ENCODE data around the gene LUC7L2. TPM values are rescaled to one million over a fixed set of nuclear protein-coding genes. Genes with fewer than 3 reads are reported as not detected.

The LUC7L2 gene
- total and polyA plus RNA-seq, 10 of the 15 experiments (the other 5 are each of a cell fraction or from before 2014, with no cell fraction given) = 31.7 to 98.7 (median 68.6) TPM

Small RNA genes within 50 kb of the gene (small RNA-seq; reads per million reads assigned to genes)
- not detected for gene RNU6-206P
- gene RNU6-911P = not detected

Other genes with a start within 250 kb of the LUC7L2 start
- 2.8 and 3.4 TPM in 2 replicates for gene UBN2, start 128.7 kb upstream of the LUC7L2 start, total RNA-seq (2014; rRNA removed)
- gene UBN2, start 128.7 kb upstream of the LUC7L2 start, total RNA-seq (2014; rRNA removed; fragmentation: Illumina TruSeq; extraction: Trizol) = 4.0 and 4.3 TPM in 2 replicates
- 5.3 and 8.5 TPM in 2 replicates for gene UBN2, start 128.7 kb upstream of the LUC7L2 start, total RNA-seq (2021)
- 4.9 and 7.0 TPM in 2 replicates for gene UBN2, start 128.7 kb upstream of the LUC7L2 start, polyA plus RNA-seq (2011; rRNA removed)
- gene UBN2, start 128.7 kb upstream of the LUC7L2 start, polyA plus RNA-seq (2014; fragmentation: Illumina TruSeq; extraction: Trizol) = 3.6 and 4.2 TPM in 2 replicates
- gene UBN2, start 128.7 kb upstream of the LUC7L2 start, polyA plus RNA-seq (2014; fragmentation: Nextera tagmentation; extraction: Ambion mirVana) = under 1 TPM; 0.27 to 0.37 TPM
- 1.9 and 2.2 TPM in 2 replicates for gene UBN2, start 128.7 kb upstream of the LUC7L2 start, polyA plus RNA-seq (2014; rRNA removed)
- gene UBN2, start 128.7 kb upstream of the LUC7L2 start, polyA plus RNA-seq (2016; fragmentation: Nextera tagmentation; extraction: Ambion mirVana) = under 1 TPM; 0.60 to 0.74 TPM
- 10.5 and 11.4 TPM in 2 replicates for gene FMC1, start 18.6 kb upstream of the LUC7L2 start, total RNA-seq (2014; rRNA removed)
- 5.4 and 5.5 TPM in 2 replicates for gene FMC1, start 18.6 kb upstream of the LUC7L2 start, total RNA-seq (2014; rRNA removed; fragmentation: Illumina TruSeq; extraction: Trizol)
- gene FMC1, start 18.6 kb upstream of the LUC7L2 start, total RNA-seq (2021) = 10.9 and 11.9 TPM in 2 replicates
- 13.2 and 13.5 TPM in 2 replicates for gene FMC1, start 18.6 kb upstream of the LUC7L2 start, polyA plus RNA-seq (2011; rRNA removed)
- gene FMC1, start 18.6 kb upstream of the LUC7L2 start, polyA plus RNA-seq (2014; fragmentation: Illumina TruSeq; extraction: Trizol) = 2.7 and 4.2 TPM in 2 replicates
- gene FMC1, start 18.6 kb upstream of the LUC7L2 start, polyA plus RNA-seq (2014; fragmentation: Nextera tagmentation; extraction: Ambion mirVana) = 10 to 100 TPM; 50.5 to 60.4 TPM
- gene FMC1, start 18.6 kb upstream of the LUC7L2 start, polyA plus RNA-seq (2014; rRNA removed) = 16.1 and 18.1 TPM in 2 replicates
- gene FMC1, start 18.6 kb upstream of the LUC7L2 start, polyA plus RNA-seq (2016; fragmentation: Nextera tagmentation; extraction: Ambion mirVana) = 10 to 100 TPM; 57.2 to 58.9 TPM
- 0.06 TPM in 1 of 2 replicates, not detected in the other for gene KLRG2, start 123.8 kb downstream of the LUC7L2 start, total RNA-seq (2014; rRNA removed)
- gene KLRG2, start 123.8 kb downstream of the LUC7L2 start, total RNA-seq (2014; rRNA removed; fragmentation: Illumina TruSeq; extraction: Trizol) = not detected in 2 replicates
- not detected in 2 replicates for gene KLRG2, start 123.8 kb downstream of the LUC7L2 start, total RNA-seq (2021)
- not detected in 2 replicates for gene KLRG2, start 123.8 kb downstream of the LUC7L2 start, polyA plus RNA-seq (2011; rRNA removed)
- gene KLRG2, start 123.8 kb downstream of the LUC7L2 start, polyA plus RNA-seq (2014; fragmentation: Illumina TruSeq; extraction: Trizol) = not detected in 2 replicates
- gene KLRG2, start 123.8 kb downstream of the LUC7L2 start, polyA plus RNA-seq (2014; fragmentation: Nextera tagmentation; extraction: Ambion mirVana) = not detected
- gene KLRG2, start 123.8 kb downstream of the LUC7L2 start, polyA plus RNA-seq (2014; rRNA removed) = 0.09 TPM in 1 of 2 replicates, not detected in the other
- not detected for gene KLRG2, start 123.8 kb downstream of the LUC7L2 start, polyA plus RNA-seq (2016; fragmentation: Nextera tagmentation; extraction: Ambion mirVana)
- gene CLEC2L, start 163.8 kb downstream of the LUC7L2 start, total RNA-seq (2014; rRNA removed) = not detected in 2 replicates
- gene CLEC2L, start 163.8 kb downstream of the LUC7L2 start, total RNA-seq (2014; rRNA removed; fragmentation: Illumina TruSeq; extraction: Trizol) = not detected in 2 replicates
- gene CLEC2L, start 163.8 kb downstream of the LUC7L2 start, total RNA-seq (2021) = not detected in 2 replicates
- gene CLEC2L, start 163.8 kb downstream of the LUC7L2 start, polyA plus RNA-seq (2011; rRNA removed) = not detected in 2 replicates
- gene CLEC2L, start 163.8 kb downstream of the LUC7L2 start, polyA plus RNA-seq (2014; fragmentation: Illumina TruSeq; extraction: Trizol) = not detected in 2 replicates
- gene CLEC2L, start 163.8 kb downstream of the LUC7L2 start, polyA plus RNA-seq (2014; fragmentation: Nextera tagmentation; extraction: Ambion mirVana) = not detected
- not detected in 2 replicates for gene CLEC2L, start 163.8 kb downstream of the LUC7L2 start, polyA plus RNA-seq (2014; rRNA removed)
- gene CLEC2L, start 163.8 kb downstream of the LUC7L2 start, polyA plus RNA-seq (2016; fragmentation: Nextera tagmentation; extraction: Ambion mirVana) = not detected